GM19468 (cell line): ENCODE measurements around the gene XPC.

ENCODE experiments used
- ATAC-seq: cut with Tn5 transposase; IDR thresholded peaks from one replicate; pipeline ENCODE4 v1.9.1; 2021; ENCODE audit warnings: mild to moderate bottlenecking, moderate library complexity, moderate number of reproducible peaks; ENCODE audit not compliant: unreplicated experiment; ENCODE audit errors: extremely low read depth

Gene XPC

DNA sequence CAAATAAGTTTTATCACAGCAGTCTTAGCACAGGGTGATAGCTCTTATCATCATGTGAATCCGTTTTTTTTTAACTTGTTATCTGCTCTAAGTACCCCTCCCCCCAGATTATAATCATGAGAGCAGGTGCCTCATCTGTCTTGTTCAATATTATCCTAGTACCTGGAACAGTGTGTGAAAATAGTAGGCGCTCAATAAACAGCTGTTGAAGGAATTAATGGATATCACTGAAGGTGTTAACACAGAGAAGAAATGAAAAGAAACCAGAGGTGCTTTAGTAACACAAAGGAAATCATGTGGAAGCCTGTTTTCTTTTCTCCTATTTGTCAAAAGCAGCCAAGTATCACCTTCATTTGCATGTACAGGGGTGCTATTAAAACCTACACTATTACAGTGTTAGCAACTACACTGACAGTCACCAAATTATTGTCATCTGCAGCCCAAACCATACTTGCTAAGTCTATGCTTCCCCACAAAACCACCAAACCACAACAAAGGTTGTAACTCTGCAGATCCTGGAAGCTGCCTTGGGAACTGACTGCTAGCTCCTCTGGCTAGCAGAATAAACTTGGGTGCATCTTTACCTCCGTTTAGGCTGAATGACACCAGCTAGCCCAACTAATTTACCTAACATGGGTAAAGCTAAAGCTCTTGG, 2.9 kb downstream of the XPC start:
- ATAC-seq: no peak

DNA sequence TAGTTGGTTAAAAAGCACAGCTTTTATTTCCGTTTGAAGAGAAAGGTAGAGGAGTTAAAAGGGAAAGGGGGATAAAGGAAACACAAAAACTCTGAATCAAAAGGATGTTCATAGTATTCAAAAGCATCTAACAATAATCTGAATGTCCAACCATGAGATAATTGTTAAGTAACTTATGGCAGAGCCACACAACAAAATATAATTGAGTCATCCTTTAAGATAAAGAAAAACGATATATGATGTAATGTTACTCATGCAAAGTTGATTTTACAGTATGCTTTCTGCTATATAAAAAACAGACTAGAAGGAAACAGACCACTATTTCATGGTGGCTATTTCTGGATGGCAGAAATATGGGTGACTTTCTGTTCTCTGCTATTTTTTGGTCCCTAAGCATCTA, 3.9 kb downstream of the XPC start:
- no peak for ATAC-seq

- no peak for ATAC-seq
Observed at GRCh38 chr3:14172496-14172895, 5.9 kb downstream of the XPC start.

- ATAC-seq: no peak
Observed at GRCh38 chr3:14170531-14171159, 7.8 kb downstream of the XPC start.

DNA sequence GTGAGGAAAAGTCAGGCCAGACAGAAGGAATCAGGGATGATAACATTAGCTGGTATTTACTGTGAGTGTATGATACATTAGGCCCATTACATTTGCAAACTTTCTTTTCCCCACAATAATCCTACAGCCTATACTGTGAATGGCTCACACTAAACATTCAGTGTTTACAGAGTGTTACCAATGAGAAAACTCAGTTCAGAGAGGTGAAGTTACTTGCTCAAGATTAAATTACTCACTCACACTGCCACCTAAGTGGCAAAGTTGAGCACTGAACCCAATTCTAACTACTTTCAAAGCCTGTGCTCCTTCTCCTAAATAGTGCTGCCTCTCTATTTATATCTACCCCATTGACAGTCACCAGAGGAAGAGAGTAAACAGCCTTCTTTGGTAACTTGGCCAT, 8.5 kb downstream of the XPC start:
- no peak for ATAC-seq

DNA sequence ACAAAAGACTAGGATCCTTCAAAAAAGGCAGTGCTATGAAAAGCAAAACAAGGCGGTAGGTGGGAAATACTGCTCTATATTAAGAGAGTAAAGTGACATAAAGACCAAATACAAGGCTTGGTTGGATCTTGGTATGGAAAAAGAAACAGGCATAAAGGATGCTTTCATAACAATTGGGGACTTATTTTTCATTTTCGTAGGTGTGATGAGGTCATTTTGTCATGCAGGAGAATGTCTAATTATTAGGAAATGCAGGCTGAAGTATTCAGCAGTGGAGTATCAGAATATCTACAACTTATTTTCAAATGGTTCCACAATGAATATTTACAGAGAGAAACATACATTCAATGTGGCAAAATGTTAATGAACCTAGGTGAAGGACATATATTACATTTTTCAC, 9.0 kb downstream of the XPC start:
- no peak for ATAC-seq

GRCh38 chr3:14166877-14167603, 11.4 kb downstream of the XPC start:
- no peak for ATAC-seq

DNA sequence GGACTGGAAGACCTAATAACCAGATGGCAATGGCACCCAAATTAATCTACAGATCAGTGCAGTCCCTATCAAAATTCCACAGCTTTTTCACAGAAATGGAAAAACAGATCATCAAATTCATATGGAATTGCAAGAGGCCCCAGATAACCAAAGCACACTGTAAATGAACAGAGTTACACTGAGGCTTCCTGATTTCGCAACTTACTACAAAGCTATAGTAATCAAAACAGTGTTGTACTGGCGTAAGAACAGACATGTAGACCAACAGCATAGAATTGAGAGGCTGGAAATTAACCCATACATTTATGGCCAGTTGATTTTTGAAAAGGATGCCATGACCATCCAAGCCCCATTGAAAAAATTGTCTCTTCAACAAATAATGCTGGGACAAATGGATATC, 16.2 kb downstream of the XPC start:
- ATAC-seq: no peak

- no peak for ATAC-seq
Observed at GRCh38 chr3:14161282-14161681, 17.1 kb downstream of the XPC start.

- no peak for ATAC-seq
Observed at GRCh38 chr3:14159426-14159825, 19.0 kb downstream of the XPC start.

DNA sequence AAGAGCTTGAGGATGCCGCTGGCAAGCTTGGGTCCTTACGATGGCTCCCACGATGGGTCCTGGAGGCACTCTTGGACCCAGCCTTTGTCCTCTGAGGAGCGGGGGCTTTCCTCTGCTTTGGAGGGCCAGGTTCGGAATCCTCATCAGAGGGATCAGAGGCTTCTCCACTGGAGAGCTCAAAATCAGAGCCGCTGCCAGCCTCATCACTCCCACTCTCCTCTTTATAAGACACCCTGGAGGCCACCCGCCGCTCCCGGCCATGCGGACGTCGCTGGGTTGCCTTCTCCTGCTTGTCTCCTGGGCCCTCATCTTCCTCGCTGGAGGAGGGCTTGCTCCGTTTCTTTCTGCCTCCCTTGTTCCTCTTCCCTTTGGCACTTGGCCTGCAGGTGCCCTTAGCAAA, 20.0 kb downstream of the XPC start:
- ATAC-seq: no peak

GRCh38 chr3:14157951-14158350, 20.4 kb downstream of the XPC start:
- no peak for ATAC-seq

- no peak for ATAC-seq
Observed at GRCh38 chr3:14156843-14157561, 21.4 kb downstream of the XPC start.

DNA sequence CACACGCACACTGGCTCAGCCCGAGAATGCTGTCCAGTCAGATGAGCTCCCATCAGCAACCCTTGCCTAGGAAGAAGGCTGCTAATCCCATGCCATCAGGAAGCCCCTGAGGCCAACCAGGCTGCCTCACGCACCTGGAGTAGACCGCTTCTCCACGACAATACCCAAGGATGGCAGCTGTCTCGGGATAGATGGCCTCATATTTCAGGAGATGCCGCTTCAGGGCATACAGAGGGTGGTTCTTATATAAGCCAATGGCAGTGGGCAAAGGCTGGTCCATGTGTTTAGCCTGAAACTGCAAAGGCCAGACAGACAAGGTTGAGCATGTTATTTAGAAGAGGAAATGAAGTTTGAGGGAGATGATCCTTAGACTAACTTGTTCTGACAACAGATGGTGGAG, 22.2 kb downstream of the XPC start:
- ATAC-seq: no peak

- ATAC-seq: no peak
Observed at GRCh38 chr3:14154895-14155440, 23.4 kb downstream of the XPC start.

- no peak for ATAC-seq
Observed at GRCh38 chr3:14154276-14154675, 24.1 kb downstream of the XPC start.

- no peak for ATAC-seq
Observed at GRCh38 chr3:14153663-14154062, 24.7 kb downstream of the XPC start.

DNA sequence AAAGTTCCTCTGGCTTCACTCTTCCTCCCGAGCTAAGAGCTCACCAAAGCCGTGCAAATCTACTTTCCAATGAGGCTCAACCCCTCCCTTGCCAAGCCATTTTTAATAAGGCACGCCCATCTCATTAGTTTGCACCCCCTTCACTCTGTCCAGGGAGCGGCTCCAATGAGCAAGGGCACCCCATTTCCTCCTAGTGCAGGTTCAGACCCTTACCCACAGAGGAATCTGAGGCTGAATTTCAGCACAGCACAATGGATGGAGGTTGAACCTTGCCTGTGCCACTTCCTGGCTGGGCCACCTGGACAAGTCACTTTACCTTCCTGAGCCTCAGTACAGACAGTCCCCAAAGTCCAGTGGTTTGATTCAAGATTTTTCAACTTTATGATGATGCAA, 25.4 kb downstream of the XPC start:
- no peak for ATAC-seq

GRCh38 chr3:14152233-14152962, 26.0 kb downstream of the XPC start:
- ATAC-seq: no peak

DNA sequence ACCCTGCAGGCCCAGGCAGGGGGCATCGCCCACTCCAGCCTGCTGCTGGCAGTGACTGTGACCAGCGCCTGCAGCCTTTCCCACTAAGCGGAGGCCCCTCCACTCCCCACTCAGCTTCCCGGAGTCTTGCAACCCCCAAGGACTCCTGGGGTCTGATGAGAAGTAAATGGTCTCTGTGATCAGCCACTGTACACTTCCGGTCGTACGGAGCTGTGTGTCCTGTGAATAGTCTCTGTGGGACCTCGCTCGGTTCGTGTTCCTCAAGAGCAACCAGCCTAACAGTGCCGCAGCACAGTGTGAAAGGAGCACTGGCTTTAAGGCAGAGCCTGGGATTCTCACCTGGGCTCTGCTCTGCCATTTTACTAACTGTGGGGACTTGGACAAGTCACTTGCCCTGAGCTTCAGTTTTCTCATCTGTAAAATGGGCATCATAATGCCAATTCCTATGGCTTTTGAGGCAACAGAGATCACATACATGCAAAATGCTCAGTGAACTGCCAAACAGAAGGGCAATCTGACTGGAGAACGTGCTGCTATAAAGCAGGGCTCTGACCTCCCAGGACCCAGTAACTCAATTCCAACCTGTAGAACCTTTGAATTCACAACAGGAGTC, 26.8 kb downstream of the XPC start:
- no peak for ATAC-seq
